ENCODE measurements around the gene KIAA0408. TPM values are rescaled to one million over a fixed set of nuclear protein-coding genes. Genes with fewer than 3 reads are reported as not detected.

The KIAA0408 gene
- total and polyA plus RNA-seq, 2 of the 8 experiments (the other 6 are each of a cell fraction or from before 2014, with no cell fraction given), result 3.3 to 10.8 TPM

GRCh38 chr6:127447780-127448179 lies 11.4 kb downstream of the KIAA0408 start (continued):
- TF ChIP-seq MAFK (IDR thresholded peaks at IDR 0.05; ENCODE audit: low read depth, low read length), result no peak
- no peak for TF ChIP-seq ATF2 (IDR thresholded peaks at IDR 0.05; ENCODE audit: low read length)

Data from H1 (cell line).